ENCODE results near the gene FOLR1.
"Not testable (repeated sequence)": the region's sequence is repeated elsewhere in the genome, so short reads cannot be mapped to it uniquely, and the experiment has no call there.

DNA sequence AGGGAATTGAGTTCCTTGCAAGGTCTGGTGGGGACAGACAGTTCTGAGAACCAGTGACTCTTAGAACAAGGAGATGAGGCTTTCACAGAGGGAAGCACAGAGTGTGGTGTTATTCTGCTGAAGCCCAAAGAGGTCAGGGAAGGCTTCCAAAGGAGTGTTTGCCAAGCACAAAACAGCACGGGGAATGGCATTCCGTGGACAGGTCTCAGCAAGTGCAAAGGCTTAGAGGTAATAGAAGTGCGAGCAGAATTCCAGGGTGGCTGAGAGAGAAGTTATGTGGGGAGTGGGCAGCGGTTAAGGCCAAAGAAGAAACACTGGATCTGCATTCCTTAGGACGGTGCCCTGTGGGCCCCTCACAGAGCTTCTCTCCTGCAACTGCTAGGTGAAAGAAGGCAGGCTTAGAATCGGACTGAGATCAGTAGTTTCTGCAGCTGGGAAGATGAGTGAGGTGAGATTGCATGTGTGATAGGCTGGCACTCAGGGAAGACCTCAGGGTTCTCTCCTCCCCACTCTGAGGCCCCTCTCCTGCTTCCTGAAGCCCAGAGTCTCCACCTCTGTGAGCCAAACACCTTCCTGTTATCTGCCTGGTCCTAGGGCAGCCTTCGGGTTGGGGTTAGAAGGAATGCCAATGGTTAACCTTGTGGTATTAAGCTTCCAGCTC, 10.9 kb upstream of the FOLR1 start:
- TF ChIP-seq, protein P1, sequence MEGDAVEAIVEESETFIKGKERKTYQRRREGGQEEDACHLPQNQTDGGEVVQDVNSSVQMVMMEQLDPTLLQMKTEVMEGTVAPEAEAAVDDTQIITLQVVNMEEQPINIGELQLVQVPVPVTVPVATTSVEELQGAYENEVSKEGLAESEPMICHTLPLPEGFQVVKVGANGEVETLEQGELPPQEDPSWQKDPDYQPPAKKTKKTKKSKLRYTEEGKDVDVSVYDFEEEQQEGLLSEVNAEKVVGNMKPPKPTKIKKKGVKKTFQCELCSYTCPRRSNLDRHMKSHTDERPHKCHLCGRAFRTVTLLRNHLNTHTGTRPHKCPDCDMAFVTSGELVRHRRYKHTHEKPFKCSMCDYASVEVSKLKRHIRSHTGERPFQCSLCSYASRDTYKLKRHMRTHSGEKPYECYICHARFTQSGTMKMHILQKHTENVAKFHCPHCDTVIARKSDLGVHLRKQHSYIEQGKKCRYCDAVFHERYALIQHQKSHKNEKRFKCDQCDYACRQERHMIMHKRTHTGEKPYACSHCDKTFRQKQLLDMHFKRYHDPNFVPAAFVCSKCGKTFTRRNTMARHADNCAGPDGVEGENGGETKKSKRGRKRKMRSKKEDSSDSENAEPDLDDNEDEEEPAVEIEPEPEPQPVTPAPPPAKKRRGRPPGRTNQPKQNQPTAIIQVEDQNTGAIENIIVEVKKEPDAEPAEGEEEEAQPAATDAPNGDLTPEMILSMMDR (IDR thresholded peaks at IDR 0.05; ENCODE audit: borderline replicate concordance, extremely low read depth, low read length, poor library complexity, severe bottlenecking): not testable (repeated sequence)
- not testable (repeated sequence) for TF ChIP-seq EZH2 (IDR thresholded peaks at IDR 0.05; ENCODE audit: borderline replicate concordance, low read depth, low read length, severe bottlenecking)

All from DND-41 (cell line).